Measurements from ENCODE around the gene ASTN2. TPM values are rescaled to one million over a fixed set of nuclear protein-coding genes. Genes with fewer than 3 reads are reported as not detected.
A peak's percentile ranks its signal among the peaks of the same experiment; 100 is the strongest.

The ASTN2 gene
- total RNA-seq, 1 donor from 2014 or later, result 7.9 TPM

DNA sequence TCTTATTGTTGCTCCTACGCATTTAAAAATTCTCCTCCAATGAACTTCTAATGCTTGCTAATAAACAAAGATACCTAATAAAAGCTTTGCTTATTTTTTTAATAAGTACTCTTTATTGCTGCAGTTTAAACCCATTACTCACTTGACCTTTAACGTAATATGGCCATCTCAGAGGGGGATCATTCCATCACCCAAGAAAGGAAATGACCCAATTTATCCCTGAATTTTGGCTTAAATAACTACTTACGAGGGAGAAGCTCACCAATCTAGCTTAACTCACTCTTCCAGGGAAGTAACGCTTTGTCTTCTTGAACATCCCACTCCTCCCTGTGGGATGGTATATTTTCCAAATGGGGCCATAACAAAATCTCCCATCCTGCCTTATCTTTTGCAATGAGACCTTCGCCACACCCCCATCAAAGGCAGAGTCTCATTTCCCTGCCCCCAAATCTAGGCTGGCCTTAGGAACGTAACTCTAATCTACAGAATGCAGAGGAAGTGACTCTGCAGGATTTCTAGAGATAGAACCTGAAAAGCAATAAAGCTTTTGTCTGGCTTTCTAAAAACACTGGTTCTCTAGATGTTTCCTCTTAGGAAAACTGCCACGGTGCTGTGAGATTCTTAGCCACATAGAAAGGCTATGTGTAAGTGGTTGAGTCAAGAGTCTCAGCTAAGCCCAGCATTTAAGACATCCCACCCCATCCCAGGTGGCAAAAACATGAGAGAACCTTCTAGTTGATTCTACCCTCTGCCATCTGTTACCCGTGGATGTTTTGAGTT is 310.0 kb downstream of the ASTN2 start:
- no peak for DNase-seq

- DNase-seq, result no peak
Observed at GRCh38 chr9:117104206-117104605, 310.7 kb downstream of the ASTN2 start.

- DNase-seq, result no peak
Observed at GRCh38 chr9:117103438-117104110, 311.3 kb downstream of the ASTN2 start.

DNA sequence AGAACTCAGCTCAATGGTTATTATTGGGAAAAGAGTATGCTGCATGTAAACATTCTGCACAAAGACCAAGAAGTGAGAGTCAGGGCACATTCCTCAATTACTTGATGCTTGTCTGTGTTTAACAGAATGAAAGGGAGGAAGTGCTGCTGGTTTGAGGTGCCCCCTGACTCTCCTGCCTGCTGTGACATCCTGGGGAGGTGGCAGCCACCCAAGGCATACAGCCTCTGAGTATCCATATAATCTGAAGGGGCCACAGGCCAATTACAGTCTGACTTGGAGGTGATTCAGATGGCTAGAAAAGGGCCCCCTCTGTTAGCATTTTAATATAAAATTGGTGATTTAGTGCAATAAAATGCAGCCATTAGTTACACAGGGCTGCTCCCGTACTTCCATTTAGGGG is 313.8 kb downstream of the ASTN2 start:
- DNase-seq, result no peak

DNA sequence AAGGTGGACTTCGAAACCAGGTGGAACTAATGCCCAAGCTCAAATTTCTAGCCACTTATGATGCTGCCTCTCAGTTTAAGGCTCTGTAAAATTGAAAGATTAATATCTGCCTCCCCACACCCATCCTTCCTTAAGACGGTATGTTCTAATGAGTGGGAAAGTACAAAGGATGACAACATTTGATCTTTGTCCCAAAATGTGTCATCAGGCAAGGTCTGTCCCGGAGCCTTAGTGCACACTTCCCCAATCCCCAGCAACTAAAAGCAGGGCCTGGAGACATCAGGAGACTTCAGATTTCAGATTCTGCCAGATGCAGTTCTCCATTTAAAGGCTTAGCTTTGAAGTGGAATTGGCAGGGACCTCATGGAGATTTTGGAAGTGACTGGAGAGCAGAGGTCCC is 316.5 kb downstream of the ASTN2 start:
- no peak for DNase-seq

- no peak for DNase-seq
Observed at GRCh38 chr9:117097761-117098160, 317.1 kb downstream of the ASTN2 start.

DNA sequence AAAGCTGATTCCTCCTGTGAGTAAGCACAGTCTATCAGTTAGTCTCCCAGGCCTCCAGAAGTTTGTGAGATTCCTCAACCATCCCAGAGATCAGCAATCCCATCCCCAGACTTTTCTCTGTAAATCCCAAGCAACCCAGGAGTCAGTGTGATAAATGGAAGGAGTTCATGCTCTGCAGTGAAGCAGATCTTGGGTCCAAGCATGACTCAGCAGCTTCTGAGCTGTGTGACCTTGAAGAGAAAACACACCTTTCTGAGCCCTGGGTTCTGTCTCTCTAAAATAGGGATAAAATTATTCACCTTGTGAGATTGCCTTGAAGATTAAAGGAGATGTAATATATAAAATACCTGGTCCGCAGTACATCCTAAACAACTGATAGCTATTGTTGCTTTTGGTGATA is 318.7 kb downstream of the ASTN2 start:
- DNase-seq, result no peak

GRCh38 chr9:117095081-117095480 is 319.8 kb downstream of the ASTN2 start:
- DNase-seq, result no peak

DNA sequence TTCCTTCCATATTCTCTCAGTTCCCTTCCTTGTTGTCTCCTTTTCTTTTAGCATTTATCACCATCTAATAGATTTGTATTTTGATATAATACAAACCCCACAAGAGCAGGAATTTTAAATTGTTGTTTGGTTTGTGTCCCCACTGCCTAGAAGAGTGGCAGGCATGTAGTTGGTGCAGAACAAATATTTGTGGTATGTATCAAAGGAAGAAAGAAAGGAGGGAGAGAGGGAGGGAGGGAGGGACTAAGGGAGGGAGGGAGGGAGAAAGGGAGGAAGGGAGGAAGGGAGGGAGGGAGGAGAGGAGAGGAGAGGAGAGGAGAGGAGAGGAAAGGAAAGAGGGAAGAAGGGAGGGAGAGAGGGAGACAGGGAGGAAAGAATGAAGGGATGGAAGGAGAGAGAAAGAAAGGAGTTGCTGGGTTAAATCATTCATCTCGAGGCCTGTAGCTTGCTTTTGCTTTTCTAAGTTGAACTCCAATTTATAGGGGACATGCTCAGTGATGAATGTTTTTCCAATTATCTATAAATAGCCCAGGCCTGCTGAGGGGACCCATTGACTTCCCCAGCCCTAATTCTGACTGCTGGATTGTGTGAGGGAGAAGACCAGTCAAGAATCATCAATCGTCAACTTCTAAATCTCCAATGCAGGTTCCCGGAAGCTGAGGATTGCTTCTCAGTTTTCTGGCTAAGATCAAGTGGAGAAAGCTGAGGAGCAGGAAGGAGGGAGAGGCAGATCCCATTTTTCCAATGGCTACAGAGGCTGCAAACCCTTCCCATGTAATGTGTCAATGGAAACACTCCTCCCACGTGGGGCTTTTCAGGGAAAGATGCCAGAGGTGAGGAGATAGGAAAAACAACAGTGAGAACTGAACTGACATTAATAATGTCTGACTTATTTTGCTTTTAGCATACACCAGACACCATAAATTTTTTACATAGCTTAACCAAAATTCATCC is 320.7 kb downstream of the ASTN2 start:
- peak; percentile 68 for DNase-seq

DNA sequence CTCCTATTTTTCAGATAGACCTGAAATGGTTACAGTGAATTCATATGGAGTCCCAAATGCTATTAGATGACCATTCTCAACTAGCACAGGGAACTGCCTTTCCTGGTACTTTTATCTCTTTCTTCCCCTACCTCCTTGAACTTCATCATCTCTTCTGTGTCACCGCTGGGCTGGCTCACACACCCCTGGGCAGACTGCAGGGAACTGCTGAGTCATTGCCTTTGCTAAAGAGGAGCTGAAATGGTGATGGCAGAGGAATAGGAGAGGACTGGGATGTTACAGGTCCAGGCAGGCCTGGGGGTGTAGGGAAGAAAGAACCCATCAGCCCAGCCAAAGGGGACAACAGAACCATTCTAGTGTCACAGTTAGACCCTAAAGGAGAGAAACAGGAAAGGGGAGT is 322.3 kb downstream of the ASTN2 start:
- no peak for DNase-seq

- DNase-seq, result no peak
Observed at GRCh38 chr9:117091529-117091928, 323.3 kb downstream of the ASTN2 start.

DNA sequence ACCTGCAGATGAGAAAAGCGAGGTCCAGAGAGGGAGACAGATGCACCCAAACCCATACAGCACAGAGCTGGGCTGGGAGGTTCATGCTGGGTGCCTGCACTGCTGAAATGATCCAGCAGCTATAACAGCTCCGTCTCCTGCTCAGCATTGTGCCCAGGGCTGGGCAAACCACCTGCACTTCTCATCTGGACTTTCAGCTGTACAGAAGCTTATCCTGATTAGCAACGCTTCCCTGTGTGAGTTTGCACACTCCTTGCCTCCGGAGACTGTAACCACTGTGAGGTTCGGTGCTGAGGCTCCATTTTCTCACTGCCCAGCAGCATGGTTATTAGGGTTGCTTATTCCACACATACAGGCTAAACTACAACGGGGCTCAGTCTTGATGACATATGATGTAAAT is 326.1 kb downstream of the ASTN2 start:
- no peak for DNase-seq

DNA sequence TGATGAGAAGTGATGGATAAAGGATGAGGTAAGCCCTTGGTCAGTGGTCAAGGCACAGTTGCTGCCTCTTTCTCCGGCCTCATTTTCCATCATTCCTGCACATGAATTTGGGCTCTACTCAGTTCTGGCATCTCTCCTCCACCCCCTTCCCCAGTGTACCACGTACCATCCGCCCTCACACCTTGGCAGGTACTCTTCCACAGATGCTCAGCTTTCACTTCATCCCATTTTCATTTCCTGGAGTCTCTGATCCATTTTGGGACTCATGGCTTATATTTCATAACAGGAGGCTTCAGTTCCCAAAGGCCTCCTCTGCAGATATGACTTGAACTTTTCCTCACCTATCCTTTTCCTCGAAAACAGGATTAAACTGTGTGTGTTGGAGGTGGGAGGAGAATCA is 326.7 kb downstream of the ASTN2 start:
- no peak for DNase-seq

DNA sequence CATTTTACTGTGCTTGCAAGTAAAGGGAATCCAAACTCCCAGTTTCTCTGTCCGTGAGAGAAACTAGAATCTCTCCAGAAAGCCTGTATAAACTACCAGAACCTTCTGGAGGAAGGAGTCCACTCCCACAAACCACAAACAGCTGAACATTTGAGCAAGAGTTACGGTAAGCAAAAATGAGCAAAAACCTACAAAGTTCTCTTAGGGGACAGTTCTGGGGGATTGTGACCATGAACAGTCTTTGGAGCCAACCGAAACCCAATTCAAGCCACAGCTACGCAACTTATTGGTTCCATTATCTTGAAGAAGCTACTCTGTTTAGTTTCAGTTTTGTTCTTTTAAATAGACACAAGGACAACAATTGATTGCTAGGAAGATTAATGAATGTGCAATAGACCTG is 330.6 kb downstream of the ASTN2 start:
- no peak for DNase-seq

- no peak for DNase-seq
Observed at GRCh38 chr9:117083559-117083958, 331.3 kb downstream of the ASTN2 start.

DNA sequence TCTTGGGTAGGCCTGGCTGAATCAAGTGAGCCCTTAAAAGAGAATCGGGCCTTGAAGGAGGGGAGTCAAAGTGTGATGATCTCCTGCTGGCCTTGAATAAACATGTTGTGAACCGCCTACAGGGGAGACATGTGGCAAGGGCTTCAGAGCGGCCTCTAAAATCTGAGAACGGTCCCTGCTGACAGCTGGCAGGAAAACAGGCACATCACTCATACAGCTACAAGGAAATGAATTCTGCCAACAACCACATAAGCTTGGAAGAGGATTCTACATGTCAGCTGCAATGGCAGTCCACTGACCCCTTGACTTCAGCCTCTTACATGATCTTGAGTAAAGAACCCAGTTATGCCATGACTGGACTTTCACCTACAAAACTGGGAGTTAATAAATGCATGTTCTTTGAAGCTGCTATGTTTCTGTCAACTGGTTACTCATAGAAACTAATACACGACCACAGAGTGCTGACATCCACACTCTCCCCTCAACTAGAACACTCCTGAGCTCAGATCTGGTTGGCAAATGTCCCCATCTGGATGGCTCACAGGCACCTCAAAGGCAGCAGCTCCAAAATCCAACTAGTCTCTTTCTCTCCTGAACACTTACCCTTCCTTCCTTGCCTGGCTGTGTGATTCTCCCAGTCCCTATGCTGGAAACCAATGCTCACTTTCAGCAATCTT is 333.1 kb downstream of the ASTN2 start:
- peak; percentile 45 for DNase-seq

DNA sequence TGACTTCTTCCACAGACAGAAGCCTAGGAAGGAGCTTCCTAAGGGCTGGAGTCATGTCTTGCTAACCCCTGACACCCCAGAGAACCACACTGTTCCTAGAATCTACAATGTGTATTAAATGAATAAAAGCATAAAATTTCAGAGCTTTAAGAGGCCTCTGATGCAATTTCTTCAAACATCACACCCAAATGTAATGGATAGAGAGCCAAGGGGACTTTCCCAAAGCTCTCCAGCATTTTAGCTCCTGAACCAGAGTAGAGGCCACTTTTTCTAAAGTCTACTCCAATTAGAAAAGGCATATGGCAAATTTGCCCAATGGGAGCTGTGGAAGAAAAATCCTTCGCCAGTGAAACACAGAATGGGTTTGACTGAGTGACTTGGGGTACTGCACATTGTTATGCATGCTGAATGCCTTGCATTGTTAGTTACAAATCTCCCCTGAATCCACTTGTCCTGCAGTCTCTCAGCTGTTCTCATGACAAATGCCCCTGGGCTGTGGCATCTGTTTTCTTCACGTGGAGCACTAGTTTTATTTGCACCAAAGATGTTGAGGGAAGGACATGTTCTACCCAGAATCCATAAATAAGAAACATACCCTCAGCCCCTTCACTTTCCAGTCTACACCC is 334.0 kb downstream of the ASTN2 start:
- DNase-seq, result peak; percentile 33

DNA sequence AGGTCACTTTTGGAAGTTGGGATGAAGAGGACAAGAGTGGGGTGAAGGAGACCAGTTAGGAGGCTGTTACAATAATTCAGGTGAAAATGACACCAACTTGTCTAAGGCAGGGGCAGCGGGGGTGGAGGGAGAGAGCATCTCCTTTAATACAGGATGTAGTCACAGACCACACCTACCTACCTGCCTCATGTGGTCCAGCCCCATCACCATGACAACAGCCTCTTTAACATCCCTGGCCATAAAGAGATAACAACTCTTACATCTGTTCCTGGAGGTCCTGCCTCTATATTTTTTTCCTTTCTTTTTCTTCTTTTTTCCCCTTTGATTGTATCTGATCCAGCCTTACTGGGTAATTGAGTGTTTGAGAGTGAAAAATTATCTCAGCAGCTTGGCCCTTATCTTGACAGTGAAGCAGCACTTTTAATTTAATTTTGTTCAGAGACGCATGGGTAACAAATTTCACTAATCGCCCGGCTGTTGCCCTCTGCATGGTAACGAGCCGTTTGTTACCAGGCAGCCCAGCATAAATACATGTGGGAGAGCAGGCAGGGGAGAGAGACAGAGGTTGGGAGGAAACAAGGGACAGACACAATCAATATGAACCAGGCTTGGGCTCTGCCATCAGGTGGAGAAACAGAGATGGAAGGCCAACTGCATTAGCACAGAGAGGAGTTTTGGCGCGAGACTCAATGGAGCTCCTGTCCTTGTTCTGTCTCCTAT is 338.1 kb downstream of the ASTN2 start:
- DNase-seq, result no peak

DNA sequence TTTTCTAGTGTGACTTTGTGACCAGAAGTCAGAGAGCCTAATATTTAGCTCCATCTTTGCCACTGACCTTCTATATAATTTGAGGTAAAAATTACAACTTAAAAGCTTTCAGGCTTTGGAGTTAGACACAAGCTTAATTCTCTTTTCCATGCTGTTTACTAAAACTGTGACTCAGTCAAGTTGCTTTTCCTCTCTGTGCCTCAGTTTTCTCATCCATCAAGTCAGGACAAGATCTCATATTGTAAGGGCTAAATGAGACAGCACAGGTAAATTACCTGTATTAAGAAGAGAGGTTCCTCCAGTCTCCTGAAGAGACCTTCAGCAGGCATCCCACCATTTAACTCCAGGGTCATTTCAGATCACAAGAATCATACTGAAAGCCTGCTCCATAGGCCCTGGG is 339.2 kb downstream of the ASTN2 start:
- no peak for DNase-seq

DNA sequence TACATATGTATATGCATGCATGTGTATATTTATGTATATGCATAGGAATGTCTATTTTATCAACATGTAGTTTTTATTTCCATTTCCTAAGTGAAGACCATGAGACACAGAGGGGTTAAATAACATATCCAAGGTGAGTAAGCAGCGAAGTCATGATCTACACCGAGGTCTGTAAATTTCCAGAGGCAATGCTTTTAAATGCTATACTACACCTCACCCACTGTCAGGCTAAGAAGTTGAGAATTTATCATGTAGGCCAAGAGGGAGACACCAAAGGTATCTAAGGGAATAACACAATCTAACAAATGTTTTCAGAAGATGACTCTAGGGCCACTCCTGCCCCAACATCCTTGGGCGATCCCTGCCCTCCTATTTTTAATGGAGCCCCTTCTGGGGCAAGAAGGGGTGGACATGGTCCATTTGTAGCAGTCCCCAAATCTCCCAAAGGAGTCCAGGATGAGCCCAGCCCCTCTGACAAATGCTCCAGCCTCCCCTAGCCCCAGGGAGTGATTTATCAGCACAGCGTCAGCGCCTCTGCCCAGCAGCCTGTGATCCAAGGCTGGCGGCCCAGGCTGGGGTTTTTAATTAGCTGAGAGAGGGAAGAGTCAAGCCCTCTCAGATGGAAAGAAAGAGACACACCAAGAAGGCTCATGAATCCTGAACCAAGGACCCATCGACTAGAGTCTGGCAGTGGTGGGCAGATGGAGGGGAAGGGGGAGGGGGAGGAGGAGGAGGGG is 339.9 kb downstream of the ASTN2 start:
- no peak for DNase-seq

DNA sequence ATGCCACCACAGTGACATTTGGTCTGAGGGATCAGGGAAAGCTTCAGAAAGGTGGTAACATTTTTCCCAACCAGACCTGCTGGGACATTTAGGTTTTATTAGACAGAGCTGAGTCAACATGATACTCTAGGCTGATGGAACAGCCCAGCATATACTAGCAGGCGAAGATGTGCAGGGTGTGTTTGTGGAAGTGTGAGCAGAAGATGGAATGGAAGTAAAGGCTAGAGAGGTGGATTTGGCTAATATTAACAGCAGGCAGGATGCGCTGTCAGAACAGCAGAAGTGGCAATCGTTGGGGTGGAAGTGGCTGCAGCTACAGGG is 340.6 kb downstream of the ASTN2 start:
- DNase-seq, result no peak

All from tongue (tissue), 2 donors.